VCaP (cell line): Measurements from ENCODE around the gene TMEM37.

Source experiments
- H3K27ac ChIP-seq: fragments of 450-650 bp; 2 replicates; pipeline ENCODE4 v1.5.1; 2017
- CTCF ChIP-seq: fragments of 450-650 bp; conservative IDR thresholded peaks from 2 replicates; pipeline ENCODE4 v1.5.1; 2017; ENCODE audit warnings: mild to moderate bottlenecking, moderate library complexity

The TMEM37 gene

GRCh38 chr2:119483395-119483753, 51.7 kb downstream of the TMEM37 start:
- no peak for TF ChIP-seq CTCF
- no peak overlapping the region for H3K27ac ChIP-seq

- H3K27ac ChIP-seq, result no peak overlapping the region
- TF ChIP-seq CTCF, result no peak
Measured at GRCh38 chr2:119483896-119484718, 52.5 kb downstream of the TMEM37 start.

GRCh38 chr2:119484834-119485233, 53.2 kb downstream of the TMEM37 start:
- no peak overlapping the region for H3K27ac ChIP-seq
- no peak for TF ChIP-seq CTCF

- H3K27ac ChIP-seq, result no peak overlapping the region
- TF ChIP-seq CTCF, result no peak
Measured at GRCh38 chr2:119485336-119486110, 53.9 kb downstream of the TMEM37 start.

- H3K27ac ChIP-seq, result no peak overlapping the region
- no peak for TF ChIP-seq CTCF
Measured at GRCh38 chr2:119486196-119486827, 54.7 kb downstream of the TMEM37 start.

GRCh38 chr2:119486886-119487285, 55.2 kb downstream of the TMEM37 start:
- TF ChIP-seq CTCF, result no peak

More at GRCh38 chr2:119486886-119487285, 55.2 kb downstream of the TMEM37 start:
- no peak overlapping the region for H3K27ac ChIP-seq
